Hepatocyte (in vitro differentiated cells): ENCODE results near the gene TEKT3. TPM values are rescaled to one million over a fixed set of nuclear protein-coding genes. Genes with fewer than 3 reads are reported as not detected.

Experiments used
- DNase-seq: peaks from one replicate; pipeline ENCODE4 v3.0.0-alpha.2; 2016; ENCODE audit warnings: low spot score
- H2AFZ ChIP-seq: fragments of 200-600 bp; sonication (generic); 2 replicates; pipeline ENCODE4 v1.6.0; 2016; ENCODE audit warnings: antibody characterized with exemption, mild to moderate bottlenecking
- H3K27ac ChIP-seq: fragments of 200-600 bp; sonication (generic); 2 replicates; pipeline ENCODE4 v1.5.1; 2016; ENCODE audit warnings: mild to moderate bottlenecking
- H3K27me3 ChIP-seq: fragments of 200-600 bp; sonication (generic); 2 replicates; pipeline ENCODE4 v1.6.1; 2016
- H3K36me3 ChIP-seq: fragments of 200-600 bp; sonication (generic); replicated peaks from 2 replicates; pipeline ENCODE4 v1.5.1; 2016; ENCODE audit warnings: low read depth; ENCODE audit not compliant: insufficient read depth
- H3K4me1 ChIP-seq: fragments of 200-600 bp; sonication (generic); 2 replicates; pipeline ENCODE4 v1.5.1; 2016; ENCODE audit warnings: mild to moderate bottlenecking, moderate library complexity; ENCODE audit not compliant: insufficient read depth
- H3K4me2 ChIP-seq: fragments of 200-600 bp; sonication (generic); 2 replicates; pipeline ENCODE4 v1.6.0; 2016
- H3K4me3 ChIP-seq: fragments of 200-600 bp; sonication (generic); 2 replicates; pipeline ENCODE4 v1.5.1; 2016; ENCODE audit warnings: mild to moderate bottlenecking
- H3K79me2 ChIP-seq: fragments of 200-600 bp; sonication (generic); 2 replicates; pipeline ENCODE4 v1.6.0; 2017; ENCODE audit warnings: mild to moderate bottlenecking
- H3K9me2 ChIP-seq: fragments of 200-600 bp; sonication (generic); replicated peaks from 2 replicates; pipeline ENCODE4 v1.6.0; 2017; ENCODE audit warnings: mild to moderate bottlenecking; ENCODE audit not compliant: insufficient read depth
- H3K9me3 ChIP-seq: fragments of 200-600 bp; sonication (generic); 2 replicates; pipeline ENCODE4 v1.5.1; 2016; ENCODE audit warnings: low read depth, mild to moderate bottlenecking
- H4K20me1 ChIP-seq: fragments of 200-600 bp; sonication (generic); 2 replicates; pipeline ENCODE4 v1.6.0; 2016; ENCODE audit warnings: mild to moderate bottlenecking; ENCODE audit not compliant: insufficient read depth, poor library complexity, severe bottlenecking
- CTCF ChIP-seq: fragments of 200-600 bp; sonication (generic); IDR thresholded peaks from 2 replicates; pipeline ENCODE4 v1.5.1; 2016; ENCODE audit warnings: antibody characterized with exemption, mild to moderate bottlenecking; ENCODE audit not compliant: poor library complexity
- EZH2 ChIP-seq: fragments of 200-600 bp; sonication (generic); IDR thresholded peaks from 2 replicates; pipeline ENCODE4 v1.6.1; 2016; ENCODE audit warnings: antibody characterized with exemption, mild to moderate bottlenecking, borderline replicate concordance
- EZH2phosphoT487 ChIP-seq: fragments of 200-600 bp; sonication (generic); IDR thresholded peaks from one replicate; pipeline ENCODE4 v1.6.1; 2018; ENCODE audit warnings: antibody characterized with exemption, mild to moderate bottlenecking, low read depth, moderate library complexity; ENCODE audit not compliant: unreplicated experiment, severe bottlenecking
- WGBS: methylation state at CpG from one replicate; pipeline ENCODE4 v1.1.6; 2016; ENCODE audit warnings: low lambda C conversion rate; ENCODE audit errors: missing lambda C conversion rate; 5-methylcytosine and 5-hydroxymethylcytosine counted together
- polyA plus RNA-seq: library from polyadenylated mRNA; unstranded; fragments of >200 nt; fragmentation: Nextera tagmentation; extraction: Ambion mirVana; gene quantifications from 2 replicates; pipeline ENCODE4 v1.2.1, GENCODE V29; 2016
- total RNA-seq: library from RNA; depleted of rRNA; stranded (reverse); fragments of >200 nt; gene quantifications from 2 replicates; pipeline ENCODE4 v1.2.3, GENCODE V29; 2014

The TEKT3 gene
- total and polyA plus RNA-seq, 2 experiments from 2014 or later, result 0.45 to 1.9 TPM

- DNase-seq, result peak; percentile 55
Observed at GRCh38 chr17:15377616-15378015, 36.2 kb upstream of the TEKT3 start.

DNA sequence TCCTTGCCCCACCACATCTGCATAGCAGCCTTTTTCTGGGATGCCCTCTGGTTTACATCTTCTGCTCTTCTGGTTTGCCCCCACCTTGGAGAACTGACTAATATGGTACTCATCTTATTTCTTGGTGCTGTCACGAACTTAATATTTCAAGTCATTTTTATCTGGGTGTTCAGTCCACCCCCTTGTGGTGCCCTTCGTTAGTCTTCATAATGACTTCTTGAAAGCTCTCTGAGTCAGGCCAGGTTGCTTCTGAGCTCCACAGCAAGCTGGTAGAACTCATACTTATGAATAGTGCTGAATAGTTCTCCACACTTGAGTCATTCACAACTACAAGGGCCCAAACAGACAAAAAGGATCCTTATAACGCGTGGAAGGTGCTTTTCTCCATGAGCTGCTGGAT is 35.8 kb upstream of the TEKT3 start:
- Histone ChIP-seq H3K27ac (peak overlapping the region; percentile 82), H2AFZ (no peak overlapping the region), H3K79me2 (no peaks in the 10 kb centered on the region), H3K36me3 (no peaks in the 10 kb centered on the region), H3K9me2 (no peaks in the 10 kb centered on the region), H3K9me3 (no peaks in the 10 kb centered on the region), H3K4me1 (peaks cover 6% of the 10 kb centered on the region), H4K20me1 (no peaks in the 10 kb centered on the region), H3K4me2 (peak overlapping the region; percentile 55), H3K4me3 (no peak overlapping the region), H3K27me3 (no peaks in the 10 kb centered on the region)
- 88% methylated on average over 4 of the region's 4 CpGs for WGBS
- no peak for TF ChIP-seq CTCF
- no peak for TF ChIP-seq EZH2phosphoT487
- TF ChIP-seq EZH2, result no peak
- peak; percentile 31 for DNase-seq

More at GRCh38 chr17:15377616-15378015, 36.2 kb upstream of the TEKT3 start:
- Histone ChIP-seq H3K36me3 (no peaks in the 10 kb centered on the region), H3K27ac (peak overlapping the region; percentile 82), H3K4me3 (no peak overlapping the region), H3K4me2 (peak overlapping the region; percentile 55), H3K9me3 (no peaks in the 10 kb centered on the region), H4K20me1 (no peaks in the 10 kb centered on the region), H2AFZ (no peak overlapping the region), H3K9me2 (no peaks in the 10 kb centered on the region), H3K27me3 (no peaks in the 10 kb centered on the region), H3K4me1 (peaks cover 6% of the 10 kb centered on the region), H3K79me2 (no peaks in the 10 kb centered on the region)
- 33% methylated on average over 6 of the region's 6 CpGs for WGBS
- TF ChIP-seq EZH2phosphoT487 (no peak), CTCF (no peak), EZH2 (no peak)

DNA sequence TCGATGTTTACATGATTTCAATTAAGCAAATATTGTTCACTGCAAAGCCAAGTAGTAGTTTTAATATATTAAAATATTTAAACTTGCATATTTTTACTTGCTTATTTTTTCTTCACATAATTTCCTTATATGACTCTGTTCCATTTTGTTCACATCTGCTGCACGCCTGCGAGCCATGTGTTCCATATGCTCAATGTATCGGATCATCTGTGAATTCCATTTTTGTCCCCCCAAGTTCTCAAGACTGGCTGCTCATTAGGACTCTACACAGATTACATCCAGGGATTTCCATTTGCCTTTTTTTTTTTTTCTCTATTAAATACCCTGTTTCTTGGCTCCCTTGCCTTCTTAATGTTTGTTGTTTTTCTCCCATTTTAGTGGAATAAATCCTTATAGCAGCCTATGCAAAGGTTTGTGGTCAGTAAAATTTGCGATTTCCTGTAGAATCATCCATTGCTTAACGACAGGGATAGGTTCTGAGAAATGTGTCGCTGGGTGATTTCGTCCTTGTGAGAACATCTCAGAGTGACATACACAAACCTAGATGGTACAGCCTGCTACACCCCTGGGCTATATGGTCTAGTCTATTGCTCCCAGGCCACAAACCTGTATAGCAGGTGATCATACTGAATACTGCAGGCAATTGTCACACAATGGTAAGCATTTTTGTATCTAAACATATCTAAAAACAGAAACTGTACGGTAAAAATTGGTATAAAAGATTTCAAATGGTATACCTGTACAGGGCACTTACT is 30.2 kb upstream of the TEKT3 start:
- Histone ChIP-seq H3K79me2 (no peaks in the 10 kb centered on the region), H3K9me2 (no peaks in the 10 kb centered on the region), H3K4me1 (no peaks in the 10 kb centered on the region), H3K9me3 (no peaks in the 10 kb centered on the region), H3K36me3 (no peaks in the 10 kb centered on the region), H4K20me1 (no peaks in the 10 kb centered on the region), H3K27me3 (no peaks in the 10 kb centered on the region), H3K4me2 (no peak overlapping the region), H2AFZ (no peak overlapping the region), H3K4me3 (no peak overlapping the region), H3K27ac (no peak overlapping the region)
- TF ChIP-seq EZH2phosphoT487 (no peak), CTCF (no peak), EZH2 (no peak)
- WGBS, result 85% methylated on average over 9 of the region's 9 CpGs
- DNase-seq, result no peak
